Upper lobe of left lung (tissue), 6 donors: ENCODE measurements around the gene ANO2. TPM values are rescaled to one million over a fixed set of nuclear protein-coding genes. Genes with fewer than 3 reads are reported as not detected.
A peak's percentile ranks its signal among the peaks of the same experiment; 100 is the strongest.

Source experiments
- ATAC-seq, 2 donors: fragments of 200-7000 bp; cut with Tn5 transposase; one replicate each; pipeline ENCODE4 v1.9.1; 2022; ENCODE audit warnings: mild to moderate bottlenecking in 2 of 2, moderate library complexity in 2 of 2; ENCODE audit not compliant: low FRiP score in 2 of 2
- DNase-seq, 2 donors: peaks; one replicate each; pipeline ENCODE4 v3.0.0-alpha.2; 2019 to 2020
- H3K27ac ChIP-seq, 4 donors: fragments of 200-600 bp; sonication (generic); one replicate each; pipeline ENCODE4 v1.5.1; 2016 to 2019
- H3K27me3 ChIP-seq, 4 donors: fragments of 200-600 bp; sonication (generic); one replicate each; pipeline ENCODE4 v1.5.1; 2017 to 2019
- H3K36me3 ChIP-seq, 4 donors: fragments of 200-600 bp; sonication (generic); one replicate each; pipeline ENCODE4 v1.5.1; 2016 to 2019
- H3K4me1 ChIP-seq, 4 donors: fragments of 200-600 bp; sonication (generic); one replicate each; pipeline ENCODE4 v1.5.1; 2018 to 2019
- H3K4me3 ChIP-seq, 4 donors: fragments of 200-600 bp; sonication (generic); one replicate each; pipeline ENCODE4 v1.5.1; 2017 to 2019; ENCODE audit warnings: mild to moderate bottlenecking in 2 of 4, moderate library complexity in 1 of 4
- H3K9me3 ChIP-seq, 4 donors: fragments of 200-600 bp; sonication (generic); one replicate each; pipeline ENCODE4 v1.5.1; 2018 to 2019
- EP300 ChIP-seq, 4 donors: sonication (generic); formaldehyde crosslinking; IDR thresholded peaks; one replicate each; pipeline ENCODE4 v1.5.1; 2017; ENCODE audit warnings: antibody characterized with exemption in 4 of 4, control low read depth in 2 of 4
- POLR2A ChIP-seq, 4 donors: fragments of 450-650 bp; IDR thresholded peaks; one replicate each; pipeline ENCODE4 v1.5.1; 2016 to 2017; ENCODE audit warnings: antibody characterized with exemption in 4 of 4, mild to moderate bottlenecking in 2 of 4
- POLR2AphosphoS5 ChIP-seq, 2 donors: sonication (generic); formaldehyde crosslinking; IDR thresholded peaks; one replicate each; pipeline ENCODE4 v1.5.1; 2017; ENCODE audit warnings: antibody characterized with exemption in 2 of 2
- WGBS, 2 donors: methylation state at CpG; one replicate each; pipeline ENCODE4 v1.1.5; 2017 to 2018; 5-methylcytosine and 5-hydroxymethylcytosine counted together
- total RNA-seq, 6 donors: library from RNA; depleted of rRNA in 4 of 6; stranded (reverse); fragments of >200 nt in 4 of 6; gene quantifications; one replicate each; pipeline versions ENCODE4 v1.1.0 to v1.2.1, GENCODE V29; 2016 to 2021
- TF ChIP-seq, protein P1 (sequence below), 6 experiments: fragments of 450-650 bp in 4 of 6; fragments of 200-600 bp in 2 of 6; sonication (generic) in 2 of 6; IDR thresholded peaks; one replicate each; pipeline ENCODE4 v1.5.1; 2016 to 2019; ENCODE audit warnings: antibody characterized with exemption in 6 of 6
- donor health status: DM: no; HTN: no; CAD: no; lungs with moderate emphysema.
- donor health status: DM: no; HTN: yes; CAD: no; lungs with severe emphysema.

ANO2 gene
- total RNA-seq, 6 donors from 2014 or later, result 4.4 to 78.6 (median 17.5) TPM

DNA sequence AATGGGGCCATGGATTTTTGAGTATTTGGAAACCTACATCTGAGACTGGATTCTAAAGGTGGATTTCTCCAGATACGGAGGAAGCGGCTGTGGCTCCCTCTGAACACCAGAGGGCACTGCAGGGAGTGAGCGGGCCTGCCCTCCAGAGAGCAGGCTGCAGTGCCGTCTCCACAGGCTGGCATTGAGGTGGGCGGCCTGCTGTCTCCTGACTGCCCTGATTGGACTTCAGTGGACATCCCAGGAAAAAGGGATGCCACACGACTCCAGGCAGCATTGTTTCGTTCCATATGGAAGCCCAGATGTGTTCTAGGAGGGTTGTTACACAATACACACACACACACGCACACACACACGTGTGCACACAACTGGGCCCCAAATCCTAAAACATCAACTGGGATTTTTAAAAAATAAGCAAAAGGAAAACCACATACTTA, 20.9 kb upstream of the ANO2 start:
- no peak overlapping the region for H3K27ac ChIP-seq
- peak; percentile 41 to 45 for DNase-seq
- ATAC-seq, result peak; percentile 77 to 83
- H3K4me3 ChIP-seq, result no peak overlapping the region
- H3K36me3 ChIP-seq, result peaks cover 0 to 51% (median 8%) of the 10 kb centered on the region in 4 donors
- peaks cover 0 to 4% (median 0%) of the 10 kb centered on the region in 4 donors for H3K4me1 ChIP-seq
- 30 to 41% methylated on average over 9 of the region's 9 CpGs for WGBS, 2 donors
- no peak for TF ChIP-seq EP300 (IDR thresholded peaks at IDR 0.05)
- TF ChIP-seq, protein P1, sequence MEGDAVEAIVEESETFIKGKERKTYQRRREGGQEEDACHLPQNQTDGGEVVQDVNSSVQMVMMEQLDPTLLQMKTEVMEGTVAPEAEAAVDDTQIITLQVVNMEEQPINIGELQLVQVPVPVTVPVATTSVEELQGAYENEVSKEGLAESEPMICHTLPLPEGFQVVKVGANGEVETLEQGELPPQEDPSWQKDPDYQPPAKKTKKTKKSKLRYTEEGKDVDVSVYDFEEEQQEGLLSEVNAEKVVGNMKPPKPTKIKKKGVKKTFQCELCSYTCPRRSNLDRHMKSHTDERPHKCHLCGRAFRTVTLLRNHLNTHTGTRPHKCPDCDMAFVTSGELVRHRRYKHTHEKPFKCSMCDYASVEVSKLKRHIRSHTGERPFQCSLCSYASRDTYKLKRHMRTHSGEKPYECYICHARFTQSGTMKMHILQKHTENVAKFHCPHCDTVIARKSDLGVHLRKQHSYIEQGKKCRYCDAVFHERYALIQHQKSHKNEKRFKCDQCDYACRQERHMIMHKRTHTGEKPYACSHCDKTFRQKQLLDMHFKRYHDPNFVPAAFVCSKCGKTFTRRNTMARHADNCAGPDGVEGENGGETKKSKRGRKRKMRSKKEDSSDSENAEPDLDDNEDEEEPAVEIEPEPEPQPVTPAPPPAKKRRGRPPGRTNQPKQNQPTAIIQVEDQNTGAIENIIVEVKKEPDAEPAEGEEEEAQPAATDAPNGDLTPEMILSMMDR (IDR thresholded peaks at IDR 0.05), result peak in 5 of 6 experiments; percentile 60 to 77 (median 69)
- H3K27me3 ChIP-seq, result no peaks in the 10 kb centered on the region
- no peaks in the 10 kb centered on the region for H3K9me3 ChIP-seq

DNA sequence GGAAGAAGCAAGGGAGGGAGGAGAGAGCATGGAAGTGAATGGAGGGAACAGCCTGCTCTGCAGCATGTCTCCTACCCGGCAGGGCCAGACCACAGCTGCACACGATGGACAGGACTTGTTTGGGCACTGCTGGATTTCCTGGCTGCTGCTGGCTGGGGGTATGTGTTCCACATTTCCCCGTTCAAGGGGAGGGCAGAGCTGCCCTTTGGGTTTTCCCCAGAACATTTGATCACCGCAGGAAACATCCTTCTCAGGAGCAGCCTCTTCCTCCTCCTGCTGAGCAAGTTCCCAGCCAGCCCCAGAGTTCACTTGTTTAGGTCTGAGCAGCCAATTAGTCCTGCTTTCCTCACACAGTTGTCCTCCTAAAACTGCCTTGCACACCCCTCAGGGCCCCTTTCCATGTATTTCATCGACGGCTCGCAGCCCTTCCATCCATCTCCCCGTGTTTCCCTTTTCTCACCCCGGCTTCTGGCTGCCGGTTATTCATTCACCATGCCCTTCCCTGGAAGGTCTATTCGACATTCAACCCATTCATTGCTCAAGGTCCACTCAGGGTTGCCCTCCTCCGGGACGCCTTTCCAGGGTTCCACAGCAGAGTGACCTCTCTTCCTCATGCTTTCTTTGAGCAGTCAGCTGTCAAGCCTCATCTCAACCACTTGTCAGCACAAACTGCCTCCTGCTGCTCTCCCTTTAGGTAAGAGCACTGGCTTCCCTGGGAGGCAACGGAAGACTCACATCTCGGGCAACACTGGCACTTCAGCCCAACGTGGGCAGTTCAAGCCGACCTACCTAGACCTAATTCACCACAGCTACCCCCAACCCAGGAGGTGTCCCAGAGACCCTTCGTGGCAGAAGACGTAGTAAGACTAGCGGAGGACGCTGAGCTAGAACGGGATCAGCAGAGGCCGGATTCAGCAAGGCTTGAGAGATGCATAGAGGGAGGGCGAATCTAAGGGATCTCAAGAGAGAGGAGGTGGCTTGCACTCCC, 20.1 kb upstream of the ANO2 start:
- H3K27ac ChIP-seq, result no peak overlapping the region
- no peaks in the 10 kb centered on the region for H3K9me3 ChIP-seq
- H3K27me3 ChIP-seq, result no peaks in the 10 kb centered on the region
- H3K36me3 ChIP-seq, result peaks cover 0 to 44% (median 4%) of the 10 kb centered on the region in 4 donors
- no peak overlapping the region for H3K4me3 ChIP-seq
- DNase-seq, result no peak
- WGBS, 2 donors, result 71 to 72% methylated on average over 24 of the region's 24 CpGs
- TF ChIP-seq POLR2A (IDR thresholded peaks at IDR 0.05) (no peak), POLR2AphosphoS5 (IDR thresholded peaks at IDR 0.05) (no peak), EP300 (IDR thresholded peaks at IDR 0.05) (no peak)
- TF ChIP-seq, protein P1 (IDR thresholded peaks at IDR 0.05), result no peak
- peaks cover 0 to 4% (median 0%) of the 10 kb centered on the region in 4 donors for H3K4me1 ChIP-seq
- peak; percentile 21 to 47 for ATAC-seq

DNA sequence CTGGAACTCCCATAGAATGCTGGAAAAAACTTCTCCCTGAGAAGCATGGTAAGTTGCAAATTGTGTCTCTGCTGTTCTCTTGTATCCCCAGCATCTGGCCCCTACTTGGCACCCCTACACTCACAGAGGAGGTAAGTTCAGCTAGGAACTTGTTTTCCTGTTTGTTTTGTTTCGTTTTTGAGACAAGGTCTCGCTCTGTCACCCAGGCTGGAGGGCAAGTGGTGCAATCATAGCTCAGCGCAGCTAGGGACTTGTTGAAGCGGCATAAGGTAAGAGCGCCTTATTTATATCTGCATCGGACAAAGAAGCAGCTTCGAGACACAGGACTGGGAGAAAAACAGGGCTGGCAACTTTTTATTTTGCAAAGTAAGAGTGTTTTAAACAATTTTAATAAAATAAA, 18.5 kb upstream of the ANO2 start:
- ATAC-seq, result no peak
- H3K27me3 ChIP-seq, result no peaks in the 10 kb centered on the region
- no peaks in the 10 kb centered on the region for H3K9me3 ChIP-seq
- no peak for DNase-seq
- no peak overlapping the region for H3K4me3 ChIP-seq
- peaks cover 0 to 31% (median 4%) of the 10 kb centered on the region in 4 donors for H3K36me3 ChIP-seq
- TF ChIP-seq POLR2AphosphoS5 (IDR thresholded peaks at IDR 0.05), result no peak
- TF ChIP-seq POLR2A (IDR thresholded peaks at IDR 0.05), result no peak
- TF ChIP-seq, protein P1 (IDR thresholded peaks at IDR 0.05), result no peak
- no peak for TF ChIP-seq EP300 (IDR thresholded peaks at IDR 0.05)
- whole genome bisulfite sequencing, 2 donors, result 74 to 82% methylated on average over 7 of the region's 7 CpGs
- no peak overlapping the region for H3K27ac ChIP-seq
- peaks cover 0 to 4% (median 0%) of the 10 kb centered on the region in 4 donors for H3K4me1 ChIP-seq

DNA sequence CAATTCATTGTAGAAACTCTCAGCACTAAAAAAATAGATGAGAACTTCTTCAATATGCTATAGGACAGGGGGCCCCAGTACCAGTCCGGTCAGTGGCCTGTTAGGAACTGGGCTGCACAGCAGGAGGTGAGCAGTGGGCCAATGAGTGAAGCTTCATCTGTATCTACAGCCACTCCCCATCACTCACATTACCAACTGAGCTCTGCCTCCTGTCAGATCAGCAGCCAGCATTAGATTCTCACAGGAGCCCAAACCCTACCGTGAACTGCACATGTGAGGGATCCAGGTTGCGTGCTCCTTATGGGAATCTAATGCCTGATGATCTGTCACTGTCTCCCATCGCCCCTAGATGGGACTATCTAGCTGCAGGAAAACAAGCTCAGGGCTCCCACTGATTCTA, 15.7 kb upstream of the ANO2 start:
- ATAC-seq (no peak), DNase-seq (no peak)
- H3K4me3 ChIP-seq, result no peak overlapping the region
- H3K27me3 ChIP-seq, result no peaks in the 10 kb centered on the region
- H3K27ac ChIP-seq, result no peak overlapping the region
- no peaks in the 10 kb centered on the region for H3K4me1 ChIP-seq
- H3K9me3 ChIP-seq, result no peaks in the 10 kb centered on the region
- 86 to 90% methylated on average over 4 of the region's 4 CpGs for WGBS, 2 donors
- no peak for TF ChIP-seq POLR2AphosphoS5 (IDR thresholded peaks at IDR 0.05)
- TF ChIP-seq POLR2A (IDR thresholded peaks at IDR 0.05), result no peak
- TF ChIP-seq, protein P1 (IDR thresholded peaks at IDR 0.05), result no peak
- TF ChIP-seq EP300 (IDR thresholded peaks at IDR 0.05), result no peak
- peaks cover 0 to 16% (median 0%) of the 10 kb centered on the region in 4 donors for H3K36me3 ChIP-seq
